OCI-LY7 (cell line): ENCODE data around the gene ESPNL. TPM values are rescaled to one million over a fixed set of nuclear protein-coding genes. Genes with fewer than 3 reads are reported as not detected.

Source experiments
- BruUV-seq: library from RNA; stranded (reverse); fragments of 400-500 nt; replicated peaks from 2 replicates; lab custom pipeline; 2021; lab: Mats Ljungman, UMichigan
- CTCF ChIA-PET: fragments of 300-600 bp; sonication (Branson Sonifier 250); formaldehyde crosslinking; loops from one replicate; lab custom pipeline; 2022; ENCODE audit warnings: antibody characterized with exemption; ENCODE audit not compliant: unreplicated experiment; lab: Charles Lee
- POLR2A ChIA-PET: fragments of 300-600 bp; sonication (Branson Sonifier 250); formaldehyde crosslinking; loops from one replicate; lab custom pipeline; 2022; ENCODE audit warnings: antibody characterized with exemption; lab: Charles Lee
- DNase-seq: peaks from one replicate; pipeline ENCODE4 v3.0.0-alpha.2; 2015; ENCODE audit warnings: low spot score
- H2AFZ ChIP-seq: fragments of 200-600 bp; sonication (generic), shearing (Covaris generic); 2 replicates; pipeline ENCODE4 v1.6.1; 2014; ENCODE audit warnings: mild to moderate bottlenecking, antibody characterized with exemption, low read length, moderate library complexity
- H3K27ac ChIP-seq: fragments of 200-600 bp; sonication (generic); 2 replicates; pipeline ENCODE4 v1.5.1; 2014; ENCODE audit warnings: mixed run types, low read depth, mild to moderate bottlenecking, moderate library complexity, low read length, inconsistent platforms; ENCODE audit not compliant: poor library complexity, severe bottlenecking
- H3K36me3 ChIP-seq: fragments of 200-600 bp; sonication (generic); 2 replicates; pipeline ENCODE4 v1.6.1; 2014; ENCODE audit warnings: mild to moderate bottlenecking, antibody characterized with exemption, low read length, moderate library complexity, mixed read lengths; ENCODE audit not compliant: insufficient read depth
- H3K4me1 ChIP-seq: fragments of 200-600 bp; sonication (generic); 2 replicates; pipeline ENCODE4 v1.5.1; 2014; ENCODE audit warnings: mild to moderate bottlenecking, low read length; ENCODE audit not compliant: insufficient read depth, poor library complexity, severe bottlenecking
- H3K4me2 ChIP-seq: fragments of 200-600 bp; sonication (generic); 2 replicates; pipeline ENCODE4 v1.6.1; 2014; ENCODE audit warnings: mild to moderate bottlenecking, low read length
- H3K4me3 ChIP-seq: fragments of 200-600 bp; sonication (generic); 2 replicates; pipeline ENCODE4 v1.5.1; 2014; ENCODE audit warnings: mild to moderate bottlenecking, low read depth, low read length; ENCODE audit not compliant: poor library complexity, severe bottlenecking
- H3K79me2 ChIP-seq: fragments of 200-600 bp; sonication (generic); 2 replicates; pipeline ENCODE4 v1.6.1; 2016; ENCODE audit warnings: low read depth, mild to moderate bottlenecking, low read length, moderate library complexity, mixed read lengths; ENCODE audit not compliant: insufficient read depth
- H3K9me2 ChIP-seq: fragments of 200-600 bp; sonication (generic); 2 replicates; pipeline ENCODE4 v1.6.1; 2016; ENCODE audit warnings: mild to moderate bottlenecking, low read length, mixed read lengths; ENCODE audit not compliant: insufficient read depth
- H3K9me3 ChIP-seq: fragments of 200-600 bp; sonication (generic); 2 replicates; pipeline ENCODE4 v1.6.1; 2014; ENCODE audit warnings: mild to moderate bottlenecking, mixed run types, low read length, mixed read lengths
- H4K20me1 ChIP-seq: fragments of 200-600 bp; sonication (generic); 2 replicates; pipeline ENCODE4 v1.6.1; 2014; ENCODE audit warnings: mild to moderate bottlenecking, antibody characterized with exemption, low read length, moderate library complexity, mixed read lengths; ENCODE audit not compliant: insufficient read depth
- EZH2phosphoT487 ChIP-seq: fragments of 200-600 bp; sonication (generic); IDR thresholded peaks from 2 replicates; pipeline ENCODE4 v1.6.1; 2018; ENCODE audit warnings: low read depth, borderline replicate concordance, mild to moderate bottlenecking, mixed run types, antibody characterized with exemption, low read length, moderate library complexity, mixed read lengths
- intact Hi-C: fragments of 100-400 bp; cut with micrococcal nuclease; formaldehyde crosslinking; loops from one replicate; pipeline ENCODE4 v1.10.0; 2022; ENCODE audit not compliant: unreplicated experiment
- total RNA-seq, 2 experiments: library from RNA; depleted of rRNA in 1 of 2; stranded (reverse); fragments of >200 nt in 1 of 2; shearing (Covaris generic) in 1 of 2; gene quantifications; 2 replicates each; pipeline ENCODE4 v1.2.3, GENCODE V29; 2014 to 2022
- TF ChIP-seq, protein P1 (sequence below): fragments of 200-600 bp; sonication (generic); conservative IDR thresholded peaks from 2 replicates; pipeline ENCODE4 v1.5.1; 2014; ENCODE audit warnings: mild to moderate bottlenecking, antibody characterized with exemption, low read length, moderate library complexity, mixed read lengths

ESPNL gene
- total RNA-seq, 2 experiments from 2014 or later: 5.0 to 7.7 TPM

DNA sequence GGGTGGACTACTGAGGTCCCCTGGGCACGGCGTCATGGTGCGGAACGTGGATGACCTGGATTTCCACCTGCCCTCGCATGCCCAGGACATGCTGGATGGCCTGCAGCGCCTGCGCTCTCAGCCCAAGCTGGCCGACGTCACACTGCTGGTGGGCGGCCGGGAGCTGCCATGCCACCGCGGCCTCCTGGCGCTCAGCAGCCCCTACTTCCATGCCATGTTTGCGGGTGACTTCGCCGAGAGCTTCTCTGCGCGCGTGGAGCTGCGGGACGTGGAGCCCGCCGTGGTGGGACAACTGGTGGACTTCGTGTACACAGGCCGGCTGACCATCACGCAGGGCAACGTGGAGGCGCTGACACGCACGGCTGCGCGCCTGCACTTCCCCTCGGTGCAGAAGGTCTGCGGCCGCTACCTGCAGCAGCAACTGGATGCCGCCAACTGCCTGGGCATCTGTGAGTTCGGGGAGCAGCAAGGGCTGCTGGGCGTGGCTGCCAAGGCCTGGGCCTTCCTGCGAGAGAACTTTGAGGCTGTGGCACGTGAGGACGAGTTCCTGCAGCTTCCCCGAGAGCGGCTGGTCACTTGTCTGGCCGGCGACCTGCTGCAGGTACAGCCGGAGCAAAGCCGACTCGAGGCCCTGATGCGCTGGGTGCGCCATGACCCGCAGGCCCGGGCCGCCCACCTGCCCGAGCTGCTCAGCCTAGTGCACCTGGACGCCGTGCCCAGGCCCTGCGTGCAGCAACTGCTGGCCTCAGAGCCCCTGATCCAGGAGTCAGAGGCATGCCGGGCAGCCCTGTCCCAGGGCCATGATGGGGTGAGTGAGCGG is 40.8 kb downstream of the ESPNL start:
- Histone ChIP-seq H3K79me2 (no peaks in the 10 kb centered on the region), H3K36me3 (no peaks in the 10 kb centered on the region), H3K4me2 (no peak overlapping the region), H3K9me2 (no peaks in the 10 kb centered on the region), H3K4me1 (peaks cover 16% of the 10 kb centered on the region), H2AFZ (no peak overlapping the region), H3K9me3 (no peaks in the 10 kb centered on the region), H4K20me1 (no peaks in the 10 kb centered on the region), H3K4me3 (no peak overlapping the region), H3K27ac (no peak overlapping the region)
- BruUV-seq: no TSS peak
- CTCF ChIA-PET: no interaction called here
- POLR2A ChIA-PET: interaction anchor here (1.2 kb wide), 1 partner anchor 32 kb away, joined by 4 read pairs; no protein-coding TSS in a partner anchor
- TF ChIP-seq EZH2phosphoT487: no peak
- TF ChIP-seq, protein P1, sequence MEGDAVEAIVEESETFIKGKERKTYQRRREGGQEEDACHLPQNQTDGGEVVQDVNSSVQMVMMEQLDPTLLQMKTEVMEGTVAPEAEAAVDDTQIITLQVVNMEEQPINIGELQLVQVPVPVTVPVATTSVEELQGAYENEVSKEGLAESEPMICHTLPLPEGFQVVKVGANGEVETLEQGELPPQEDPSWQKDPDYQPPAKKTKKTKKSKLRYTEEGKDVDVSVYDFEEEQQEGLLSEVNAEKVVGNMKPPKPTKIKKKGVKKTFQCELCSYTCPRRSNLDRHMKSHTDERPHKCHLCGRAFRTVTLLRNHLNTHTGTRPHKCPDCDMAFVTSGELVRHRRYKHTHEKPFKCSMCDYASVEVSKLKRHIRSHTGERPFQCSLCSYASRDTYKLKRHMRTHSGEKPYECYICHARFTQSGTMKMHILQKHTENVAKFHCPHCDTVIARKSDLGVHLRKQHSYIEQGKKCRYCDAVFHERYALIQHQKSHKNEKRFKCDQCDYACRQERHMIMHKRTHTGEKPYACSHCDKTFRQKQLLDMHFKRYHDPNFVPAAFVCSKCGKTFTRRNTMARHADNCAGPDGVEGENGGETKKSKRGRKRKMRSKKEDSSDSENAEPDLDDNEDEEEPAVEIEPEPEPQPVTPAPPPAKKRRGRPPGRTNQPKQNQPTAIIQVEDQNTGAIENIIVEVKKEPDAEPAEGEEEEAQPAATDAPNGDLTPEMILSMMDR: no peak
- intact Hi-C loops: no loop called here
- no peak for DNase-seq

DNA sequence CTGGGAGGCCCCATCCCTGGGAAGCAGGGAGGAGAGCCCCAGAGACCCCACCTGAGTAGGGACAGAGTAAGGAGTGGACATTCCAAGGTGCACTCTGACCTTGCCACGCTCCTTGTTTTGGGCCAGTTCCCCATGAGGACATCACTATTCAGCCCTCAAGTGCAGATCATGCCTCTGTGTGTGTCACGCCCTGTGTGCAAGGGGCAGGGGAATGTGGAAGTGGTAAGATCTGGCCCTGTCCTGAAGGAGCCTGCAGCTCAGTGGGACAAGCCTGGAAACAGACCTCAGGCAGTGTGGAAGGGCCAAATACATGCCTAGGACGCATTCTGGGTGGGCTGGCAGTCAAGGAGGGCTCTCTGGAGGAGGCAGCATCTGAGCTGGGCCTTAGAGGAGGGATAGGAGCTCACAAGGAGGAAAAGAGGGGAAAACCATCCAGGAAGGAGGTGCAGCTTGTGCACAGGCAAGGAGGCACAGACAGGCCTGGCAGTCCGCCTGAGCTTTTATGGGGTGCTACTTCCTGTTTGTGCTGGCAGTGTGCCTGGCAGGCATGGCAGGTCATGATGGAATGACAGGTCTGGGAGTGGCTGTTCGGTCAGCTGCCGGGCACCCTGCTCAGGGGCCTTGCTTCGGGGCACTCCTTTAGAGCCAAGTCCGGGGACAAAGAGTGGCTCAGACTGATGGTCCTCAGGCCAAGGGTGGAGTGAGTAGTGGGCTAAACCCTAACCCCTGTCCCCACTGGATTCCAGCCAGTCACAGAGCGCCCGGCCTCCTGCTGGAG is 41.6 kb downstream of the ESPNL start:
- Histone ChIP-seq H4K20me1 (no peaks in the 10 kb centered on the region), H3K27ac (no peak overlapping the region), H3K9me3 (no peaks in the 10 kb centered on the region), H3K9me2 (no peaks in the 10 kb centered on the region), H3K36me3 (no peaks in the 10 kb centered on the region), H2AFZ (no peak overlapping the region), H3K4me1 (peaks cover 16% of the 10 kb centered on the region), H3K79me2 (no peaks in the 10 kb centered on the region), H3K4me3 (no peak overlapping the region), H3K4me2 (no peak overlapping the region)
- CTCF ChIA-PET: no interaction called here
- POLR2A ChIA-PET: interaction anchor here (0.6 to 1.2 kb wide), 2 partner anchors 33 to 1353 kb away, joined by 3 to 4 read pairs; no protein-coding TSS in a partner anchor
- no peak for TF ChIP-seq EZH2phosphoT487
- TF ChIP-seq, protein P1: no peak
- no TSS peak for BruUV-seq
- intact Hi-C loops: no loop called here
- no peak for DNase-seq
